Measurements from ENCODE around the gene PHF19. TPM values are rescaled to one million over a fixed set of nuclear protein-coding genes. Genes with fewer than 3 reads are reported as not detected.

Gene PHF19
- total RNA-seq, 4 donors from 2014 or later: 11.5 to 22.1 (median 17.8) TPM

GRCh38 chr9:120830865-120831264 lies 46.1 kb downstream of the PHF19 start:
- no peak for TF ChIP-seq CTCF (IDR thresholded peaks at IDR 0.05)
- 96 to 97% methylated on average over 3 of the region's 3 CpGs for WGBS, 2 donors
- no peak overlapping the region for H3K4me3 ChIP-seq (ENCODE audit: low read depth, poor library complexity, severe bottlenecking)
- intact Hi-C loops (cut with DNase I; ENCODE audit: low total_unique reads): no loop called here
- no peak for DNase-seq (ENCODE audit: low spot score in 2 of 2)

GRCh38 chr9:120830151-120830550 lies 46.8 kb downstream of the PHF19 start:
- TF ChIP-seq POLR2A (IDR thresholded peaks at IDR 0.05) (no peak), CTCF (IDR thresholded peaks at IDR 0.05) (no peak)
- 91 to 93% methylated on average over 3 of the region's 3 CpGs for WGBS, 2 donors
- no peak for DNase-seq (ENCODE audit: low spot score in 2 of 2)
- H3K4me3 ChIP-seq (ENCODE audit: low read depth, poor library complexity, severe bottlenecking): no peak overlapping the region
- intact Hi-C loops (cut with DNase I; ENCODE audit: low total_unique reads): no loop called here

GRCh38 chr9:120829650-120830049 lies 47.3 kb downstream of the PHF19 start:
- H3K4me3 ChIP-seq (ENCODE audit: low read depth, poor library complexity, severe bottlenecking): no peak overlapping the region
- TF ChIP-seq POLR2A (IDR thresholded peaks at IDR 0.05) (no peak), CTCF (IDR thresholded peaks at IDR 0.05) (no peak)
- WGBS, 2 donors: 90 to 96% methylated on average over 1 of the region's 1 CpG
- DNase-seq (ENCODE audit: low spot score in 2 of 2): no peak
- intact Hi-C loops (cut with DNase I; ENCODE audit: low total_unique reads): no loop called here

DNA sequence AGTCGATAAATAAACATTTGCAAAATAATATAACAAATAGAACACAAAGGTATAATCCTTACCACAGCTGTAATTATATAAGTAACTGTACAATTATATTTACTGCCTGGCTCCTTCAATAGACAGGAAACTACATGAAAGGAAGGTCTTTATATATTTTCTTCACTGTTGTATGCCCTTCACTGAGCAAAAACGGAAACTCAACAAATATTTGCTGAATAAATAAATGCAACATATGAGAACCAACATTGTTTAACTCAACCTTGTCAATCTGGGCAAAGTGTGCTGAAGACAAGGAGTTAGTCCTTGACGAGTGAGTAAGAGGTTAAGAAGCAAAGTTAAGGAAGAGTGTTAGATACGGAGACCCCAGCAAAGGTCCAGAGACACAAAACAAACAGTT lies 56.9 kb downstream of the PHF19 start:
- 90 to 93% methylated on average over 4 of the region's 4 CpGs for WGBS, 2 donors
- DNase-seq (ENCODE audit: low spot score in 2 of 2): no peak
- TF ChIP-seq POLR2A (IDR thresholded peaks at IDR 0.05) (no peak), CTCF (IDR thresholded peaks at IDR 0.05) (no peak)
- intact Hi-C loops (cut with DNase I; ENCODE audit: low total_unique reads): no loop called here
- H3K4me3 ChIP-seq (ENCODE audit: low read depth, poor library complexity, severe bottlenecking): no peak overlapping the region

GRCh38 chr9:120818595-120818994 lies 58.4 kb downstream of the PHF19 start:
- no peak overlapping the region for H3K4me3 ChIP-seq (ENCODE audit: low read depth, poor library complexity, severe bottlenecking)
- 79 to 89% methylated on average over 1 of the region's 1 CpG for WGBS, 2 donors
- intact Hi-C loops (cut with DNase I; ENCODE audit: low total_unique reads): no loop called here
- no peak for DNase-seq (ENCODE audit: low spot score in 2 of 2)
- TF ChIP-seq POLR2A (IDR thresholded peaks at IDR 0.05) (no peak), CTCF (IDR thresholded peaks at IDR 0.05) (no peak)

DNA sequence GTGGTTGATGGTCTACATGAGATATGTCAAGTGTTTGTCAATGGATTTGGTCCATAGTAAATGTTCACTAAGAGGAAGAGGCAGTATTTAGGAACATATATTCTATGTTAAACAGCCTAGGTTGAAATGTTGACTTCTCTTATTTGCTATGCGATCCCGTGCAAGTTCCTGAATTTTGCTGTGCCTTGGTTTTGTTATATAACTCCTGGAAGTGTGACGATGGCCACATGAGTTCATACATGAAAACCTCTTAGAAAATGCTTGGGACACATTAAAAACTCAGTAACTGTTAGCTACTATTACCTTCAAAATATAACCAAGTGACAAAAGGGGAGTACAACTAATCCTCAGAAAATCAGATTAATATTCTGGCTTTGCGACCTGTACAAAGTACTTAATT lies 61.9 kb downstream of the PHF19 start:
- no peak overlapping the region for H3K4me3 ChIP-seq (ENCODE audit: low read depth, poor library complexity, severe bottlenecking)
- TF ChIP-seq POLR2A (IDR thresholded peaks at IDR 0.05) (no peak), CTCF (IDR thresholded peaks at IDR 0.05) (no peak)
- no peak for DNase-seq (ENCODE audit: low spot score in 2 of 2)
- 81 to 92% methylated on average over 4 of the region's 4 CpGs for WGBS, 2 donors
- intact Hi-C loops (cut with DNase I; ENCODE audit: low total_unique reads): no loop called here

Measured in lower leg skin (tissue), 4 donors.